ENCODE results near the gene ERICH6B. TPM values are rescaled to one million over a fixed set of nuclear protein-coding genes. Genes with fewer than 3 reads are reported as not detected.

ERICH6B gene
- total and polyA plus RNA-seq, 2 donors from 2014 or later, result not detected

DNA sequence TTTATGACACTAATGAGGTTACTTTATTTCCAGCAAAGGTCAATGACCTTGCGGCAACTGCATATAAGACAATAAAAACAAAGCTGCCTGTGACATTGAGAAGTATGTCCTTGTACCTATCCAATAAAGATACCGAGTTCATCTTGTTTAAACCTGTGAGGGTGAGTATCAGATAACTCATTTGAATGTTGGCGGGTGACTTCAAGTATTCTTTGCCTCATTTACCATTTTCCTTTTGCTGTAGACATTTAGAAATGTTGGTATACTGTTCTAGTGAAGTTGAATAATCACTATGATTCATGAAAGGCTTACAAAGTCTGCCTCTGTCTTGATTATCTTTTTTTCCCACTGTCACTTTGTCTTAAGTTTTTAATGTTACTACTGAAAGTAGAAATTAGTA, 85.8 kb downstream of the ERICH6B start:
- H3K9me3 ChIP-seq (ENCODE audit: control insufficient read depth in 2 of 3, insufficient read depth in 1 of 3, low read length in 3 of 3), result no peaks in the 10 kb centered on the region
- FAIRE-seq, result no peak
- TF ChIP-seq, protein P1, sequence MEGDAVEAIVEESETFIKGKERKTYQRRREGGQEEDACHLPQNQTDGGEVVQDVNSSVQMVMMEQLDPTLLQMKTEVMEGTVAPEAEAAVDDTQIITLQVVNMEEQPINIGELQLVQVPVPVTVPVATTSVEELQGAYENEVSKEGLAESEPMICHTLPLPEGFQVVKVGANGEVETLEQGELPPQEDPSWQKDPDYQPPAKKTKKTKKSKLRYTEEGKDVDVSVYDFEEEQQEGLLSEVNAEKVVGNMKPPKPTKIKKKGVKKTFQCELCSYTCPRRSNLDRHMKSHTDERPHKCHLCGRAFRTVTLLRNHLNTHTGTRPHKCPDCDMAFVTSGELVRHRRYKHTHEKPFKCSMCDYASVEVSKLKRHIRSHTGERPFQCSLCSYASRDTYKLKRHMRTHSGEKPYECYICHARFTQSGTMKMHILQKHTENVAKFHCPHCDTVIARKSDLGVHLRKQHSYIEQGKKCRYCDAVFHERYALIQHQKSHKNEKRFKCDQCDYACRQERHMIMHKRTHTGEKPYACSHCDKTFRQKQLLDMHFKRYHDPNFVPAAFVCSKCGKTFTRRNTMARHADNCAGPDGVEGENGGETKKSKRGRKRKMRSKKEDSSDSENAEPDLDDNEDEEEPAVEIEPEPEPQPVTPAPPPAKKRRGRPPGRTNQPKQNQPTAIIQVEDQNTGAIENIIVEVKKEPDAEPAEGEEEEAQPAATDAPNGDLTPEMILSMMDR (IDR thresholded peaks at IDR 0.05; ENCODE audit: borderline replicate concordance, extremely low read depth, insufficient read depth), result no peak
- H3K36me3 ChIP-seq (ENCODE audit: control insufficient read depth in 2 of 3, insufficient read depth in 3 of 3, low read length in 3 of 3), result peaks cover 6 to 41% (median 25%) of the 10 kb centered on the region in 3 donors
- H3K9ac ChIP-seq (ENCODE audit: low read length in 3 of 3), result no peak overlapping the region
- H3K4me1 ChIP-seq (ENCODE audit: control insufficient read depth in 2 of 3, insufficient read depth in 2 of 3, low read depth in 1 of 3, low read length in 3 of 3), result no peaks in the 10 kb centered on the region
- intact Hi-C loops (cut with DNase I), result no loop called here
- no peaks in the 10 kb centered on the region for H3K27me3 ChIP-seq (ENCODE audit: control insufficient read depth, insufficient read depth, low read length)
- H3K4me3 ChIP-seq (ENCODE audit: low read length in 3 of 3), result no peak overlapping the region
- H3K27ac ChIP-seq (ENCODE audit: low read depth in 2 of 2, low read length in 2 of 2), result no peak overlapping the region
- no peak for DNase-seq

DNA sequence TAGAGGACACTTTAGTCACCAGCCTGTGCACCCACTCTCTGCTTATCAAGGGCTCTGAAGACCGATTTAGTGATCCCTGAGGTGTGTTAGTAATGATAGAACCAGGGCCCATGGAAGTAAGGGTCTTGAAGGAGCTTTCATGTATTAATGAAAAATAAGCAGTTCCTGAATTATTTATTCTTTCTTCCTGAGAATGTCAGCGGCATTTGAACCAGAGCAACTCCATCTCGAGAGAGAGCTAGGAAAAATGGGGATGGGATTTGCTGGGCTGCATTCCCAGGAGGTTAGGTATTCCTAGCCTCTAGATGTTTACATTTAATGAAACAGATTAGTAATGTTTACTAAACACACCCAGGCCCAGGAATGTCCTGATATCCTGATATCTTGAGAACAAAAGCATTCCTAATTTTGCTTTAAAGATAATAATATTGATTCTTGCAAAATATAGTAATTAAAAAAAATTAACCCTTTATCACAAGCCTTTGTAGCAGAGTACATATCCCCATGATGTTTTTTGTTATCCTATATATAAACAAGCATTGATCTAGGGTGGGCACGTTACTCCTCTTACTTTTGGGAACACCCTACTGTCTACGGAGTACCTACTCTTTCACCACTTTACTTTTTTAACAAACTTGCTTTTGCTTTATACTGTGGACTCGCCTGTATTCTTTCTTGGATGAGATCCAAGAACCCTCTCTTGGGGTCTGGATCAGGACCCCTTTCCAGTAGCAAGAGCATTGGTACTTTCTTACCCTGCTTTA, 87.7 kb downstream of the ERICH6B start:
- peak in 1 of 5 donors; percentile 17 for DNase-seq
- no peaks in the 10 kb centered on the region for H3K4me1 ChIP-seq (ENCODE audit: control insufficient read depth in 2 of 3, insufficient read depth in 2 of 3, low read depth in 1 of 3, low read length in 3 of 3)
- no peak for FAIRE-seq
- H3K9ac ChIP-seq (ENCODE audit: low read length in 3 of 3), result no peak overlapping the region
- TF ChIP-seq, protein P1 (IDR thresholded peaks at IDR 0.05; ENCODE audit: borderline replicate concordance, extremely low read depth, insufficient read depth), result no peak
- no peak overlapping the region for H3K27ac ChIP-seq (ENCODE audit: low read depth in 2 of 2, low read length in 2 of 2)
- H3K27me3 ChIP-seq (ENCODE audit: control insufficient read depth, insufficient read depth, low read length), result no peaks in the 10 kb centered on the region
- H3K36me3 ChIP-seq (ENCODE audit: control insufficient read depth in 2 of 3, insufficient read depth in 3 of 3, low read length in 3 of 3), result peaks cover 0 to 24% (median 9%) of the 10 kb centered on the region in 3 donors
- no peaks in the 10 kb centered on the region for H3K9me3 ChIP-seq (ENCODE audit: control insufficient read depth in 2 of 3, insufficient read depth in 1 of 3, low read length in 3 of 3)
- intact Hi-C loops (cut with DNase I), result no loop called here
- H3K4me3 ChIP-seq (ENCODE audit: low read length in 3 of 3), result no peak overlapping the region

DNA sequence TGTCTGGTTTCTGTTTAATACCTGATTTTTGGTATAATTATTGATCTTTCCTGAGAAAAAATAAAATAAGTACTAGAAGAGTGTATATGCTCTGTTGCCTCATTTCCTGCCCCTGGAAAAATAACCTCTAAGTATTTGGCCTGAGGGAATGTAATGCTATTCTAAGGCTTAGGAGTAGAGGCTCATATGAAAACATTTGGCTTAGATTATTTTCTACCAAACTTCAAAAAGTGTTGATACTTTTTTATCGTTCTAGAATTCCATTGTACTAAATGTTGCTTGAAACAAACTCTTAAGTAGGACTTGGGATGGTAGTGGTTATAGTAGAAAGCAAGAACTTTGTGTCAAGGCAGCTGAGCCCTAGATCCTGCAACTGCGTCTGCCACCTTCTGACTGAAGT, 93.0 kb downstream of the ERICH6B start:
- intact Hi-C loops (cut with DNase I), result no loop called here

More for the DNA sequence above, 93.0 kb downstream of the ERICH6B start:
- no peak for DNase-seq
- H3K27me3 ChIP-seq (ENCODE audit: control insufficient read depth, insufficient read depth, low read length), result no peaks in the 10 kb centered on the region
- no peak overlapping the region for H3K4me3 ChIP-seq (ENCODE audit: low read length in 3 of 3)
- FAIRE-seq, result no peak
- H3K36me3 ChIP-seq (ENCODE audit: control insufficient read depth in 2 of 3, insufficient read depth in 3 of 3, low read length in 3 of 3), result peaks cover 8 to 33% (median 25%) of the 10 kb centered on the region in 3 donors
- no peaks in the 10 kb centered on the region for H3K4me1 ChIP-seq (ENCODE audit: control insufficient read depth in 2 of 3, insufficient read depth in 2 of 3, low read depth in 1 of 3, low read length in 3 of 3)
- TF ChIP-seq, protein P1 (IDR thresholded peaks at IDR 0.05; ENCODE audit: borderline replicate concordance, extremely low read depth, insufficient read depth), result no peak
- no peak overlapping the region for H3K9ac ChIP-seq (ENCODE audit: low read length in 3 of 3)
- no peak overlapping the region for H3K27ac ChIP-seq (ENCODE audit: low read depth in 2 of 2, low read length in 2 of 2)
- H3K9me3 ChIP-seq (ENCODE audit: control insufficient read depth in 2 of 3, insufficient read depth in 1 of 3, low read length in 3 of 3), result no peaks in the 10 kb centered on the region
